GM19467 (cell line): ENCODE results near the gene SCLY.
"Not testable (repeated sequence)": the region's sequence is repeated elsewhere in the genome, so short reads cannot be mapped to it uniquely, and the experiment has no call there.

Experiments
- ATAC-seq: cut with Tn5 transposase; IDR thresholded peaks from one replicate; pipeline ENCODE4 v1.9.1; 2021; ENCODE audit warnings: mild to moderate bottlenecking, moderate library complexity; ENCODE audit not compliant: unreplicated experiment

Gene SCLY

DNA sequence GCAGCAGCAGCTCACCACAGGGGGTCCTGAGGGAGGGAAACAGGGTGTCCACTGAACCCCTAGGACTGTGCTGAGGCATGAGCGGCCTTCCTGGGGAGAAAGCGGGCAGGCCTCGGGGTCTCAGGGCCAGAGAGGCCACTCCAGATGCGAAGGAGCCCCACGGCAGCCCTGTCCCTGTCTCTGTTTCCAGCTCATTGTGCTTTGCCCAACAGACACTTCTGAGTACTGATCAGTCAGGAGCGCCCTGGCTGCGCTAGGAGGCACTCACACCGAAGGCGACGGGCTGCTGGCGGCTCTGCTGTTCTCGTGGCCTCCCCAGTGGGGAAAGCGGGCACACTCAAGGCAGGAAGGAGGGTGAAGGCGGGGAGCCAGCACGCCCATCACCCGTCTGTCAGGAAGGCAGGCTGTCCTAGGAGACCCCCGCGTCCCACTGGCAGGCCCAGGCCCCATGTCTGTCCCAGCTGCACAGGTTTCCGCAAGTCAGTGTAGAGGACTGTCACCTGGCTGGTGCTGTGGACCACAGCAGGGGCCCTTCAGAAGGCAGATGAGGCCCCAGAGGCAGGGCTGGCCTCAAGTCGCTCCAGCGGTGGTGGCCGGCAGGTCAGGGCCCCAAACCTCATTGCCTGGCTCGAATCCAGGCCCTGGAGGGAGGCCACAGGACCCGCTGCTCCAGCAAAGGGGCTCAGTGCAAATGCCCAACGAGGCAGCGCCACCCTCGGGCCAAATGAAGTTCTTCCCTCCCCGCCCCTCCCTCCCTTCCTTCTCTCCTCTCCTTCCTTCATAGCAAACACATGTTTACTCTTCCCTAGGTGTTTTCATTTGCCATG lies 46.1 kb downstream of the SCLY start:
- no peak for ATAC-seq

DNA sequence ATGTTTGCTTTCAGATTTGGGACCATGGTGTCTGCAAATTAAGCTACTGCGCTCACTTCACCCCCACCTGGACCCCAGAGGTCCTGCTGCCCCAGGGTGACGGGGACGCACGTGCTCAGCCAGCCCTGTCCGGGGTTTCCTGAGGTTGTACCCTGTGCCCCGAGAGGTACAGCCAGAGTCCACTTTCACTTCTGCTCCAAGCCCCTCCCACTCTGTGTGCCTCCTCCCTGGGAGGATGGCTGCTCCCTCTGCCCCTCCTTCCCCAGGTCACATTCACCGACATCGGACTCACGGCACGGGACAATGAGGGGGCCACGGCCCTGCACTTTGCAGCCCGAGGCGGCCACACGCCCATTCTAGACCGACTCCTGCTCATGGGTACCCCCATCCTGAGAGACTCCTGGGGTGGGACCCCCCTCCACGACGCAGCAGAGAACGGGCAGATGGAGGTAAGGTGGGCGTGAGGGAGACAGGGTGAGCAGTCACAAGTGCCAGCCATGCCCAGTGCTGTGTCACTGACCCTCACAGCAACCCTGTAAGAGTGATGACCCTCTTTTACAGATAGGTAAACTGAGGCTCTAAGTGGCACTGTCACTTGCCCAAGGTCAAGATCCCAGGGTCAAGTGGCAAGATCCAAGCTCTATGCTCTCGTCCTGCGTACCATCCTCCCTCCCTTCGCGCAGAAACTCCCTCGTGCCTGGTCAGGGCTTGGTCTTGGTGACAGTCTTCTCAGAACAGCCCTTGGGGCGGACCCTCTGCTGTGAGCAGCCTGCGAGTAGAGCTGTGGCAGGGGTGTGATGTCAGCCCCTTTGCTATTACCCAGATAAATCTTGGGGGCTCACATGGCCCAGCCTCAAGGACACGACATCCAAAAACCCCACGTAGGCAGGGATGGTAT lies 47.0 kb downstream of the SCLY start:
- ATAC-seq: peak; percentile 70

DNA sequence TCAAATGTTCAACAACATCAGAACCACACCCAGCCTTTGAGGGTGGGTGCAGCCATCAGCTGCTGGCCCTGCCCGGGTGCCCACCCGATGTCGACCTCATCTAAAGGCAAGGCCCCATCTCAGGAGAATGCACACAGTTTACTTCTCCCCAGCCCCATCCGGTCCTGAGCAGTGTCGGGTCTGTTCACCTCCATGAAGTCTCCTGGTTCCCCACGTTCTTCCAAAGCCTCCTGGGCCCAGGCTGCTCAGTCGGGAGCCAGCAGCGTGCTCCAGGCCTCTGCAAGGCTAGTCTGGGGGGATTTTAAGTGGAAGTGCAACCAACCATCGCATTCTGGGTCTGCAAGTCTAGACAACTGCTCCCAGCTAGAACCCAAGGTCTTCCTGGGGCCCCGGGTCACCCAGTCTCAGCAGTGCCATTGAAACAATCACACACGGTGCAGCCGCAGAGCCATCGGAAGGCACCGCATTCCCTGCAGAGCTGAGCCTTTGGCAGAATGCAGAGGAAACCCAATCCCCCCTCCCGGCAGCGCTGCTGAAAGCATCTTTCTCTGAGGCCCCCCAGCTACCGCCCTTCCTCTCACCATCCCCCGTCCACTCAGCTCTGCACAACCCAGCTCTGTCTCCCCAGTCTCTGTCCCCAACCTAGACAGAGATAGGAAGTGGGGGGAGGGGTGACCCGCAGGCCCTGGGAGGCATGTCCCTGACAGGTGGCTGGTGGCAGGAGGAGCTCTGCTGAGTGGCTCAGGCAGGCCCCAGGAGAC lies 47.8 kb downstream of the SCLY start:
- ATAC-seq: peak; percentile 69

DNA sequence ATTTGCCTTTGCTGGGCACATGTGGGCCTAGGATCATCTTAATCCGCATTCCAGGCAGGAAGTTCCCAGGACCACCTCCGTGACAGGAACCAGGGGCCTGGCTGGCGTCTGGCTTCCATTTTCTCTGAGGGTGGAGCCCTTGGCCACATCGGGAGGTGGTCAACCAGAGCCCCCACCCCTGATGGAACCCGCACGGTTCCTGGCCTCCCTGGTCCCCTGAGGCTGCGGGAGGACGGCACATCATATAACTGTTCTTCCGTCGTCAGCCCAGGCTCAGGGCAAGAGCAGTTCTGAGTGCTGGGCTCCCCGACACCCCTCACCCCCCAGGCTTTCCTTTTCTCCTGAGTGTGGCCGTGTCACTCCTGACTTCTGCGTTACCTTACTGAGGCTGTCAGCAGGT lies 52.8 kb downstream of the SCLY start:
- ATAC-seq: no peak

DNA sequence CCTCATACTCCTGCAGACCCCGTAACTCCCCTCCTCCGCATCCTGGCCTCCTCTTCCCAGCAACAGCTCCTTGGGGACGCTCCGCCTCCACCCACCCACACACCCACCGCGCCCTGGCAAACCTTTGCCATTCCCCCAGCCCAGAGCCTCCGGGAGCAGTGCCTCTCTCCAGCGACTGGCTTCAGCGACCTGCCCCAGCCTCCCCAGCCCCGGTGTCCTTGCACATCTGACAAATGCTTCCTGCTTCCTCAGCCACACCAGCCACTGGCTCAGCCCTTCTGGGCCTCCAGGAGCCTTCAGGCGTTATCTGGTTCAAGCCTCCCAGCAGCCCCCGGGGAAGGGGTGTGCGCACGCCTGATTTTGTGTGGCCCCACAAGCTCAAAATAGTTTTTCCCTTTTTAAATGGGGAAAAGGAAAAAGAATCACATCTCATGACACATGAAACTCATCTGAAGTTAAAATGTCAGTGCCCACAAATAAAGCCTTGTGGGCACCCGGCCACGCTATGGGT lies 53.6 kb downstream of the SCLY start:
- no peak for ATAC-seq

DNA sequence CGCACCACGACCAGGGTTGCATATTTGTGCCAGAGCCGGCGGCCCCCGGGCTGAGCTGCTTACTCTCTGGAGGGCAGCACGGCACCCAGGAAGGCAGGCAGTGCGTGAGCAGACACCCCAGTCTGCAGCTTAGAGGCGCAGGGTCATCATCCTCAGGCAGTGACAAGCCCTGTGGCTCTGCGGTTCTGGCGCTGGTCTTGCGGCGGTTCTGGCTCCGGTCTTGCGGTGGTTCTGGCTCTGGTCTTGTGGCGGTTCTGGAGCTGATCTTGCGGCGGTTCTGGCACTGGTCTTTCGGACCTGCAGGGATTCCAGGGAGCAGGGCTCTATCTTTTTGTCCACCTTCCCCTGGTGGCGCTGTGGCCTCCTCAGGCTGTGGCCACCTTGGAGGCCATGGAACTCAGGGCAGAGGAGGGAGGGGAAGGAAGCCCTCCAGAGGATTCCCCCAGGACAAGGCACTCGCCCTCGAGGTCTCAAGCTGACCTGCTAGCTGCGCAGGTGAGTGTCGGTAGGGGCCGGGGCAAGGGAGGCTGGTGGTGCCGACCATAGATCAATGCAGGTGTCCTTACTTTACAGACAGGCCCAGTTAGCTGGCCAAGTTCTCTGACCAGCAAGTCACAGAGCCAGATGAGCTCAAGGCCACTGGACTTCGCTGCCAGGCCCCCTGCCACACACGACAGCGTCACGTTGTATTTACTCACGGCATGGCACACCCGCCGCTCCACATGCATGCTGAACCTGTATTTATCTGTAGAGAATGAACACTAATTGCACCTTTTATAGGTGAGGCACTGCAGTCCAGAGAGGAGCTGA lies 54.3 kb downstream of the SCLY start:
- ATAC-seq: no peak

DNA sequence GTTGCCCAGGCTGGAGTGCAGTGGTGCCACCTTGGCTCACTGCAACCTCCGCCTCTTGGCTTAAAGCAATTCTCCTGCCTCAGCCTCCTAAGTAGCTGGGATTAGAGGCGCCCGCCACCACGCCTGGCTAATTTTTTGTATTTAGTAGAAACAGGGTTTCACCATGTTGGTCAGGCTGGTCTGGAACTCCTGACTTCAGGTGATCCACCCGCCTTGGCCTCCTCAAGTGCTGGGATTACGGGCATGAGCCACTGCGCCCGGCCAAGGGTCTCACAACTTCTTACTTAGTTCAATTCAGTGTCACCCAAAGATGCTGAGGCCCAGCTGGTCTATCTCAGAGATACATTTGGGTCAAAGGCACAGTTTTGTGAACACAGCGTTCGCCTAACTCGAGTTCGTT lies 54.9 kb downstream of the SCLY start:
- not testable (repeated sequence) for ATAC-seq

DNA sequence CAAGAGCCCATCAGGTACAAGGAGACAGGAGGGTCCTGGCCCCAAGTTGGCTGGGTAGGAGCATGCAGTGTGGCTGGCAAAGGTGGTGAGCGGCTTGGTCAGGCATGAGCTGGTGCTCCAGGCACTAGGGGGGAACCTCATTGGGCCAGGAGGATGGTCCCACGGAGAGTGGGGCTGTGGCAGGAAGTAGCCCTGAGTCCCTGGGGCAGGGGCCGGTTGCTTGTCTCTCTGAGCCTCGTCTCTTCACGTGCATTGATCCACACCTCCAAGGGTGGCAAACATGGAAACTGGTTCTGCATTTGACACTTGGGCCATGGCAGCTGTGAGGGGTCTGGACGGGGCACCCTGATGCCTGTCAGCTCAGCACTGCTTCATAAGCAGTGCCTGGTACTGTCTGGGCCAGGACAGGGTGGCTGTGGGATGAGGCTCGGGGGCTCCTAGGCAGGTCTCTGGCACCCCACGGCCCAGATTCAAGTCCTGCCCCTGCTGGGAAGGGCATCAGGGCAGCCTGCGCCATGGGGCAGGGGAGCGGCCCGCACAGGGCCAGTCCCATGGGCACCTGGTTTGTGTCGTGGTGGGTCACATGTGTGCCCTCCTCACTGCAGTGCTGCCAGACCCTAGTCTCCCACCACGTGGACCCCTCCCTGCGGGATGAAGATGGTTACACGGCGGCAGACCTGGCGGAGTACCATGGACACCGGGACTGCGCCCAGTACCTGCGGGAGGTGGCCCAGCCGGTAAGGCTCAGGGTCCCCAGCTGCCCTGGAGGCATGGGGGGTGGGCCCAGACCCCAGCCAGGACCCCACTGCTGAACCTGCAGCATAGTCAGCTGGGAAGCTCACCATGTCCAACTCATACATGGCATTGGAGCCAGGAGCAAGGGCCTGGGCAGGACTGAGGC lies 55.7 kb downstream of the SCLY start:
- ATAC-seq: no peak

DNA sequence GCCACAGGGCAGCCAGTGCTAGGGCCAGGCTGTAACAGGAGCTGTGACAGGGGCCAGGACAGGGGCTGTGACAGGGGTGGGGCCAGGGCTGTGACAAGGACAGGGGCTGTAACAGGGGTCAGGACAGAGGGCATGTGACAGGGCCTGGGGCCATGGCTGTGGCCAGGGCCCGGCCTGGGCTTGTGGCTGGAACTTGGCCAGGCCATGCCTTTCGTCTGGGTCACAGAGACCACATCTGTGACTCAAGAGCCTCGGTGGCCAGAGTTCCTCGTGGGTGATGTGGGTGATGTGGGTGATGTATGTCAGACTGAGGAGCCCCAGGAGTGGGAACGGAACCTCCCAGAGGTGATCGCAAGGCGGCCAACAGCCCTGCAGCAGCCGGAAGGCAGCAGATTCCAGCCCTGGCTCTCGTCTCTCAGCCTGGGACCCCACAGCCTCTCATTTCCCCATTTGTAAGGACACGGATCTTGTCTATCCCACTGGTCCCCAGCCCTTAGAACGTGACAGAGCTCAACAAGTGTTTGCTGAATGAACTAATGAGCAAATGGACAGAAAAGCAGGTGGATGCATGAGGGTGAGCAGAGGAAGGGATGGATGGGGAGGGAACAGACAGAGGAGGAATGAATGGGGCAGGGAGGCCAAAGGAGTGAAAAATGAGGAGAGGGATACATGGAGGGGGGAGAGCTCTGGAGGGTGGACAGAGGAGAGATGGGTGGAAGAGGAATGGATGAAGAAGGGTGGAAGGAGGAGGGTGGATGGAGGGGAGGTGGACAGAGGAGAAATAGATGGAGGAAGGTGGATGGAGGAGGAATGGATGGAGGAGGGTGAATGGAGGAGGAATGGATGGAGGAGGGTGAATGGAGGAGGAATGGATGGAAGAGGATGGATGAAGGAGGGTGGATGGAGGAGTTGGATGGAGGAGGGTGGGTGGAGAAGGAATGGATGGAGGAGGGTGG lies 56.7 kb downstream of the SCLY start:
- ATAC-seq: no peak

DNA sequence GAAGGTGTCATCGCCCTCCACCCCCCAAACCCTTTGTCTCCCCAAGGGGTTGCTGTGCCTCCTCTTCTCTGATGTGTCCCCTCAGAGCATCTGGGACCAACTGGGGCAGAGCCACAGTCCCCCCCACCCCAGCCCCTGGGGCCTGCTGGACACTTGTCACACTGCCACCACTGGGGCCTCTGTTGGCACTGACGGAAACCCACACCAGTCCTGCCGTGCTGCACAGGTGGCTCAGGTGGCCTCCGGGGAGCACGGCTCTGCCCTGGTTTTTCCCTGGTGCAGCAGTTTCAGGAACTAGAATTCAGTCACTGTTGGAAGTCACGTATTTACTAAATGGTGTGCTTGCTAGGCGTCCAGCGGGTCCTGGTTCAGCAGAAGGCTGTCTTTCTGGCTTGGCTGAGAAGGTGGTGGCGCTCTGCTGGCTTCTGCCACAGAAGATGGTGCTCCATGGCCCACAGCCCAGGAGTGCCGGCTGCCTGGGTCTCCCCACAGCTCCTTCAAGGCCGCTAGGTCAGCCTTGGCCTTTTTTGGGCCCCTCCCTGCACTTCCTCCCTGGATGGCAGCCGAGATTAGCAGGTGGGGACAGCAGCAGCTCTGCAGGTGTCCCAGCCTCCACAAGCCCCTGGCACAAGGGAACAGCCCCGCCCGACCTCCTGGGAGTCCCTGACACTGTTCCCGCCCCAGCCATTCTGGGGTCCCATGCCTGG lies 59.1 kb downstream of the SCLY start:
- no peak for ATAC-seq

DNA sequence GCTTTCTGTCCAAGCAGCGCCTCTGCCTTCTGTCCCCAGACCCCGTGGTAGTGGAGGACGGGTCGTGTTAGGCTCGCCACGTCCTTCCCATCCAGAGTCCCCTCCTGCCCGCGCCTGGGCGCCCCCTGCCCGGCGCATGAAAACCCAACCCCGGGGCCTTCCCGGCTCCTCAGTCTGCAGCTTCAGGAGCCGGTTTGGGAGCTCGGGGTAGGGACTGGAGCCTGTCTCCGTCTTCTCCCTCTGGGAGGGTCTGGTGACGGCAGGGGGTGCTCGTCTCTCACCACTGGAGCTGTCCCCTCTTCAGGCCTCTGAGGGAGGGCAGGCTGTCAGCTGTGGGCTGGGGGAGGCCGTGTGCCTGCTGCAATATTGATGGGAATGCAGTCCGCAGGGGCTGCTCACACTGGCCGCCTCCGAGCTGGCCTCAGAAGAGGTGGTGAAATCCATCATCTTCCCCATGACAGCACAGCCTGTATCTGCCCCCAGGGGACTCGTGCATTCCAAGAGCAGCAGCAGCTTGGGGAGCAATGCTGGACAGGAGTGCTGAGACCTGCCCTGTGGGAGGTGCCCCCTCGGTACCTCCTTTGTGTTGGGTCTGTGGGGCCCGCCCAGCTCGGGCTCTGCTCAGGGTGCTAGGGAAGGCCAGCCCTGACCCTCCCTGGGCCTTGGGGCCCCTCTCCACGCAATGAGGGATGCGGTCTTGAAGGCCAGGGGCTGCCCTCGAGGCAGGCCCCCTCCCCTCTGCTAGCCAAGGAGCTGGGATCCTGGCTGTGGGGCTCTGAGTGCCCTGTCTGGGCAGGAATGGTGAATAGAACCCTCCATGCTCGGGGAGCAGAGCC lies 59.9 kb downstream of the SCLY start:
- no peak for ATAC-seq

DNA sequence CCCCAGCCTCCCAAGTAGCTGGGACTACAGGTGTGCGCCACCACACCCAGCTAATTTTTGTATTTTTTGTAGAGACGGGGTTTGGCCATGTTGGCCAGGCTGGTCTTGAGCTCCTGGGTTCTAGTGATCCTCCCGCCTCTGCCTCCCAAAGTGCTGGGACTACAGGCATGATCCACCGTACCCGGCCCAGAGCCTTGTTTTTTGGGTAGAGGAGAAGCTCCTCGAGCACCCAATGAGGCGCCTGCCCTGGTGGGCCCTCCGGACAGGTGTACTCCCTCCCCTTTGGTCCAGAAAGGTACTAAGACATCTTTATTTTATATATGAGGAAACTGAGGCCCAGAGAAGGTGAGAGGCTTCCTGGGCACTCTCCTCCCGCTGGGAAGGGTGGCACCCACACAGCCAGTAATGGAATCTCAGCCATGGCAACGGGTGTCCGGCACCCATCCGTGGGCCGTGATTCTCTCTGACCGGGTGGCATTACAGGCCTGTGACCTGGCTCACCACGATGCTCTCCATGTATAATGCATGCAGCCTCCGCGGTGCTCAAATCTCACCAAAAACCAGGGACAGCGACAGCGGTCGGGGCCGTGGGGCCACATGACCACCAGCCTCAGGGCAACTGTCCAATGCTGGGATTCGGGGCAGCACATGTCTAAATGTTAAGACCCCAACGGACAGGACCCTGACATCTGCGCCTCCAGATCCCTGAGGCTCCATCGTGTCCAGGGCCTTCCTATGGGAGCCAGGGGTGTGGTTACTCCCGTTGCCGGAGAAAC lies 60.9 kb downstream of the SCLY start:
- no peak for ATAC-seq

DNA sequence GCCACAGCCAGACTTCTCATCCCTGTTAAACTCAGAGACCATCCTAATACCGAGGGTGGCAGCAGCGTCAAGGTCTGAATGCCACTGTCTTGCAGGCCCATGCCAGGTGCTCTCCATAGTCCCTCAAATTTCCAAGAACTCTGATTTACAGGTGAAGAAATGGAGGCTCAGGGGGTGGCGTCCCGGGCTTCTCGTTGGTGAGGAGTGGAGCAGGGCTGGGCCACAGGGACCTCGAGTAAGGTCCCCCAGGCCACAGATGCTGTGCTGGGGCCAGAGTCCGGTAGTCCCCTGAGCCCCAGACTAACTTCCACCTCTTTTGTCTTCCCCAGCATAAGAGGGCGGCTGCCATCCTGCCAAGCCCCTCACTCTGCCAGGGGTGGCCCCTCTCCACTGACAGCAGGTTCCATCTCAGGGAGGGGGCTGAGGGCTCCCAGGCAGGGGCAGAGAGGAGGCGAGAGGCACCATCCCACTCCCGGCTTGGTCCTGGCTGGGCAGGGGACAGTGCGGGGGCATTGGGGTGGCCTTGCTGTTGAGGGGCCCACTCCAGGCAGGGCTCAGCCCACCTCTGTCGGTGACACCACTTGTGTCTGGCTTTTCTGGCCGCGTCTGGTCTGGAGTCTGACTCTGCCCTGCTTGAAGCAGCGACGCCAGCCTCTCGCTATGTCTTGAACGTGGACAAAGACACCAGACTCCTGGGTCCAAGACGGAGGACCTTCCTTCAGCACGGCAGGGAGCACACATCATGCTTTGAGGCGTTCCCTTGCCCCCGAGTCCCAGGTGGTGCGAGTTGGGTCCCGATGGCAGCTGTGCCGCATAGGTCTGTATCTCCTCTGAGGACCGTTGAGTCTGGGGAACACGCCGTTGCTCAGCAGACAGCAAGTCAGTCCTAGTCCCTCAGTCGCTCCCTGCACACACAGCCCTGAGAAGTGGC lies 61.8 kb downstream of the SCLY start:
- no peak for ATAC-seq

DNA sequence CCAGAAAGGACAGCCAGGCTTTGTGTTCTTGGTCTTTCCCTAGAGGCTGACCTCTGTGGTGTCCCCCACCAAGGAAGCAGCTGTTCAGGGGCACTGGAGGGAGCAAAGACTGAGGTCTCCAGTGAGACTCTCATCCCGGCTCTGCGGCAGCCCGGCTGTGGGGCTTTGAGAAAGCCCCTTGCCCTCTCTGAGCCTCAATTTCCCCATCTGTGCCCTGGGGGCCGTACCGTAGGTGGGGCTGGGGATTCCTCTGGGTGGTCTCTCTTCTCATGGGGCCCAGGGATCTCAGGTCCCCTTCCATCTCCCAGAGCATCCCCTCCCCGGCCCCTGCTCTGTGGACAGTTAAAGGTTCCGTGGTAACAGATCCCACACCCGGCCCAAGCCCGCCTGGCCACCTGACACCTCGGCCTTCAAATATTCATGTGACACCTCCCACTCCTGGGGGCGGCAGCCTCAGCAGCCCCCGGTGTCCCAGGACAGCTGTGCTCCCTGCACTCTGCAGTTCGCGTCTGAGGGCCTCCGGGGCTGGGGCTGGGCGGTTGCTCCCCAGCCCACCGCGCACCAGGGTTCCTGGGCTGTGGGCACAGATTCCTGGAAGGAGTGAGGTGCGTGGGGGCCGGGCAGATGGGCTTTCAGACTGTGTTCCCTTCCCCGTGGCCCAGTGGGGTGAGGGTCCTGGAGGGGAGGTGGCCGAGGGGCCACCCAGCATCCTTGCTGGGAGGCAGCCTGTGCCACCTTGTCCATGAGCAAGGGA lies 62.6 kb downstream of the SCLY start:
- ATAC-seq: no peak
